Measurements from ENCODE around the gene ASCC1.
A peak's percentile ranks its signal among the peaks of the same experiment; 100 is the strongest.
"Not testable (repeated sequence)": the region's sequence is repeated elsewhere in the genome, so short reads cannot be mapped to it uniquely, and the experiment has no call there.

The ASCC1 gene

GRCh38 chr10:72226418-72227027 lies 10.4 kb upstream of the ASCC1 start:
- Histone ChIP-seq H3K4me3 (no peak overlapping the region), H3K27ac (peak overlapping the region in 1 of 21 experiments; percentile 26)

GRCh38 chr10:72224191-72224590 lies 8.1 kb upstream of the ASCC1 start:
- not testable (repeated sequence) for H3K4me3 ChIP-seq
- H3K27ac ChIP-seq, result peak overlapping the region in 5 of 21 experiments; percentile 25 to 66 (median 43)

GRCh38 chr10:72223743-72224101 lies 7.6 kb upstream of the ASCC1 start:
- H3K4me3 ChIP-seq, result no peak overlapping the region
- peak overlapping the region in 7 of 21 experiments; percentile 25 to 70 (median 61) for H3K27ac ChIP-seq

GRCh38 chr10:72221278-72221677 lies 5.2 kb upstream of the ASCC1 start:
- H3K27ac ChIP-seq, result no peak overlapping the region

GRCh38 chr10:72220637-72221036 lies 4.6 kb upstream of the ASCC1 start:
- no peak overlapping the region for H3K27ac ChIP-seq

More at GRCh38 chr10:72221278-72221677, 5.2 kb upstream of the ASCC1 start:
- H3K4me3 ChIP-seq, result no peak overlapping the region

GRCh38 chr10:72219235-72219814 lies 3.2 kb upstream of the ASCC1 start:
- Histone ChIP-seq H3K27ac (peak overlapping the region in 11 of 21 experiments; percentile 11 to 66 (median 38)), H3K4me3 (no peak overlapping the region)

More at GRCh38 chr10:72220637-72221036, 4.6 kb upstream of the ASCC1 start:
- H3K4me3 ChIP-seq, result no peak overlapping the region

- Histone ChIP-seq H3K27ac (peak overlapping the region in 10 of 21 experiments; percentile 5 to 66 (median 38)), H3K4me3 (no peak overlapping the region)
Observed at GRCh38 chr10:72218726-72219125, 2.6 kb upstream of the ASCC1 start.

GRCh38 chr10:72218325-72218724 lies 2.2 kb upstream of the ASCC1 start:
- H3K4me3 ChIP-seq, result no peak overlapping the region
- H3K27ac ChIP-seq, result peak overlapping the region in 9 of 21 experiments; percentile 0 to 66 (median 32)

GRCh38 chr10:72211832-72212231 lies 4.2 kb downstream of the ASCC1 start:
- H3K27ac ChIP-seq, H3K4me3 ChIP-seq: not testable (repeated sequence)

GRCh38 chr10:72211381-72211780 lies 4.7 kb downstream of the ASCC1 start:
- H3K27ac ChIP-seq, H3K4me3 ChIP-seq: not testable (repeated sequence)

- not testable (repeated sequence) for H3K27ac ChIP-seq, H3K4me3 ChIP-seq
Observed at GRCh38 chr10:72208526-72208925, 7.5 kb downstream of the ASCC1 start.

GRCh38 chr10:72206511-72207229 lies 9.4 kb downstream of the ASCC1 start:
- H3K4me3 ChIP-seq, result no peak overlapping the region
- H3K27ac ChIP-seq, result no peak overlapping the region

GRCh38 chr10:72204724-72205123 lies 11.4 kb downstream of the ASCC1 start:
- no peak overlapping the region for H3K4me3 ChIP-seq
- no peak overlapping the region for H3K27ac ChIP-seq

GRCh38 chr10:72204296-72204695 lies 11.8 kb downstream of the ASCC1 start:
- H3K27ac ChIP-seq, result no peak overlapping the region
- H3K4me3 ChIP-seq, result no peak overlapping the region

GRCh38 chr10:72201293-72201692 lies 14.8 kb downstream of the ASCC1 start:
- Histone ChIP-seq H3K27ac (no peak overlapping the region), H3K4me3 (no peak overlapping the region)

- no peak overlapping the region for H3K4me3 ChIP-seq
- H3K27ac ChIP-seq, result no peak overlapping the region
Observed at GRCh38 chr10:72200883-72201282, 15.2 kb downstream of the ASCC1 start.

- Histone ChIP-seq H3K4me3 (no peak overlapping the region), H3K27ac (no peak overlapping the region)
Observed at GRCh38 chr10:72194949-72195348, 21.1 kb downstream of the ASCC1 start.

GRCh38 chr10:72186982-72187330 lies 29.1 kb downstream of the ASCC1 start:
- peak overlapping the region in 18 of 21 experiments; percentile 28 to 86 (median 68) for H3K27ac ChIP-seq
- H3K4me3 ChIP-seq, result no peak overlapping the region

- Histone ChIP-seq H3K27ac (peak overlapping the region in 20 of 21 experiments; percentile 34 to 86 (median 71)), H3K4me3 (no peak overlapping the region)
Observed at GRCh38 chr10:72186258-72186981, 29.7 kb downstream of the ASCC1 start.

- Histone ChIP-seq H3K27ac (no peak overlapping the region), H3K4me3 (no peak overlapping the region)
Observed at GRCh38 chr10:72184156-72184555, 31.9 kb downstream of the ASCC1 start.

Data from skin epidermis (tissue), 12 donors.